GM19468 (cell line): ENCODE data around the gene KATNBL1.
"Not testable (repeated sequence)": the region's sequence is repeated elsewhere in the genome, so short reads cannot be mapped to it uniquely, and the experiment has no call there.

Source experiments
- ATAC-seq: cut with Tn5 transposase; IDR thresholded peaks from one replicate; pipeline ENCODE4 v1.9.1; 2021; ENCODE audit warnings: mild to moderate bottlenecking, moderate library complexity, moderate number of reproducible peaks; ENCODE audit not compliant: unreplicated experiment; ENCODE audit errors: extremely low read depth

The KATNBL1 gene

DNA sequence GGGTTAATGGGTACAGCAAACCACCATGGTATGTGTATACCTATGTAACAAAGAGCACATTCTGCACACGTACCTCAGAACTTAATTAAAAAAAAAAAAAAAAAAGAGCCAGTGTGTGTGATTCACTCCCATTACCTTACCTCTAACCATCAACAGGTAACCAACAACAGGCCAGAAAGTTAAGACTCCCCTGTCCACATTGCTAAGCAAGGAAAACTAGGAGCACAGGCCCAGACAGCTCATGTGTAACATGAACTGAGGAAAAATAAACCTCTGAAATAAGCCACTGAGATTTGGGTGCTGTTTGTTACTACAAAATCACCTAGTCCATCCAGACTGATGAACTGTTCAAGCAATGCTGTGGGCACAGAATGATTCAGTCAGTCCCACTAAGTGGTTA lies 6.0 kb downstream of the KATNBL1 start:
- ATAC-seq: no peak

GRCh38 chr15:34203305-34203704 lies 6.6 kb downstream of the KATNBL1 start:
- no peak for ATAC-seq

DNA sequence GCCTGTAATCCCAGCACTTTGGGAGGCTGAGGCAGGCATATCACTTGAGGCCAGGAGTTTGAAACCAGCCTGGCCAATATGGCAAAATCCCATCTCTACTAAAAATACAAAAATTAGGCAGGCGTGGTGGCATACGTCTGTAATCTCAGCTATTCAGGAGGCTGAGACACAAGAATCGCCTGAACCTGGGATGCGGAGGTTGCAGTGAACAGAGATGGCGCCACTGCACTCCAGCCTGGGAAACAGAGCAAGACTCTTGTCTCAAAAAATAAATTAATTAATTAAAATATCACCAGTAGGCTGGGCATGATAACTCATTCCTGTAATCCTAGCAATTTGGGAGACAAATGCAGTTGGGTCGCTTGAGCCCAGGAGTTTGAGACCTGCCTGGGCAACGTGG lies 16.6 kb downstream of the KATNBL1 start:
- not testable (repeated sequence) for ATAC-seq

- ATAC-seq: no peak
Measured at GRCh38 chr15:34188711-34189110, 21.2 kb downstream of the KATNBL1 start.

DNA sequence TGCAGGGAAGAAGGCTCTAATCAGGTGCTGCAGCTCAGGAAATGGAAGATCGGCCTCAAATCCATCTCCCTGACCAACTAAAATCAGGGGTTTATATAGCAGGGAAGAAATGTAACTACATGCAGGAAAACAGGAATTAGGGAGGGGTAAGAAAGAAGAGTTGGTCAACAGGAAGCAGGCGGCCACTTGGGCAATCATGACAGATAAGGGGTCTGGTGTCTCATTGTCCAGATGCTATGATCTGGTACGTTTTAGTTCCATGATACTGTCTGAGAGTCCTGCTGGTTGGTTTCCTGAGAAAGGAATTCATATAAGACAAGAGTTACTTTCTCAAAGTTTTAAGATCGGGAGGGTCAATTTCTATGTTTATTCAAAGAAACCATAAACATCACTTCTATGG lies 24.2 kb downstream of the KATNBL1 start:
- no peak for ATAC-seq

- ATAC-seq: no peak
Measured at GRCh38 chr15:34182942-34183341, 27.0 kb downstream of the KATNBL1 start.

DNA sequence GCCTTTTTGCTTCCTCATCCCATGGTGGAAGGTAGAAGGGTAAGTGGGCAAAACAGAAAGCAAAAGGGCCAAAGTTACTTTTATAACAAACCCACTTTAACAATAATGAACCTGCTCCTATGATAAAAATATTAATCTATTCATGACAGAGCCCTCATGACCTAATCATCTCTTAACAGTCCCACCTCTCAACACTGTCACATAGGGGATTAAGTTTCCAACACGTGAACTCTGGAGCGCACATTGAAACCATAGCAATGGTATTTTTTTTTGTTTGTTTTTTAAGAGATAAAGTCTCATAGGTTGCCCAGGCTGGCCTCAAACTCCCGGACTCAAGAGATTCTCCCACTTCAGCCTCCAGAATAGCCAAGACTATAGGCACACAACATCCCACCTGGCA lies 30.7 kb downstream of the KATNBL1 start:
- no peak for ATAC-seq

GRCh38 chr15:34165987-34166573 lies 43.8 kb downstream of the KATNBL1 start:
- not testable (repeated sequence) for ATAC-seq

- no peak for ATAC-seq
Measured at GRCh38 chr15:34161329-34161963, 48.5 kb downstream of the KATNBL1 start.

DNA sequence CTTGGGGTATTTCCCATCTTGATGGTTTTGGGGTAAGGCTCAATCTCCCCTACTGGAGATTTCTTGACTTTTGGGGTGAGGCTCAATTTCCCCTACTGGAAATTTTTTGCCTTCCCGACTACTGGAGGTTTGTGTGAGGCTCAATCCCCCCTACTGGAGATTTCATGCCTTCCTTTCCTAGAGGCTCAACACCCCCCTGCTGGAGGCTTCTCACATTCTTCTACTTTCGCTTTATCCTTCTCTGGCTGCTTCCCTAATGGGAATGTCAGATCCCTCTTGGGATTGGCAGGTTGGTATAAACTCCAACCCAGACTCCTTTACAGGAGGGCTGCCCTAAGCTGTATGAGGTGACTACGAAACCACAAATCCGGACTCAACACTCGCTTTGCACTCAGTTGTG lies 49.2 kb downstream of the KATNBL1 start:
- no peak for ATAC-seq

- no peak for ATAC-seq
Measured at GRCh38 chr15:34158355-34158754, 51.5 kb downstream of the KATNBL1 start.

DNA sequence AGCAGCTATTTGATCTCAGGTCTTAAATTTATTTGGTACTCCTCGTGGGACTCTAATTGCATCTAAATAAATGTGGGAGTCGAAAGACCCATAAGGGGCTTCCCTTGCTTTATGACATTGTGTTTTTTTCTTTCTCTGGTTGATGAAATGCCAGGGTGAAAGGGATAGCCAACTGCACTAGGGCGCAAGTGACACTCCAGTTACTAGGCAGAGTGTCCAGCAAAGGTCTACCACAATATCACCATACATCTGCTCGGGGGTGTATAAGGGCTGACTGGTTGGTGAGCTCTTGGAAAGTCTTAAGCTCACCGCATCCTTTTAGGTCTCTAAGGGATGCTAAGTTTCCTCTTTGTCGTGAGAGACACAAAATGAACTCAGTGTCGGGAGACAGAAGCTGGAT lies 54.0 kb downstream of the KATNBL1 start:
- ATAC-seq: no peak

- ATAC-seq: no peak
Measured at GRCh38 chr15:34154725-34155204, 55.1 kb downstream of the KATNBL1 start.

DNA sequence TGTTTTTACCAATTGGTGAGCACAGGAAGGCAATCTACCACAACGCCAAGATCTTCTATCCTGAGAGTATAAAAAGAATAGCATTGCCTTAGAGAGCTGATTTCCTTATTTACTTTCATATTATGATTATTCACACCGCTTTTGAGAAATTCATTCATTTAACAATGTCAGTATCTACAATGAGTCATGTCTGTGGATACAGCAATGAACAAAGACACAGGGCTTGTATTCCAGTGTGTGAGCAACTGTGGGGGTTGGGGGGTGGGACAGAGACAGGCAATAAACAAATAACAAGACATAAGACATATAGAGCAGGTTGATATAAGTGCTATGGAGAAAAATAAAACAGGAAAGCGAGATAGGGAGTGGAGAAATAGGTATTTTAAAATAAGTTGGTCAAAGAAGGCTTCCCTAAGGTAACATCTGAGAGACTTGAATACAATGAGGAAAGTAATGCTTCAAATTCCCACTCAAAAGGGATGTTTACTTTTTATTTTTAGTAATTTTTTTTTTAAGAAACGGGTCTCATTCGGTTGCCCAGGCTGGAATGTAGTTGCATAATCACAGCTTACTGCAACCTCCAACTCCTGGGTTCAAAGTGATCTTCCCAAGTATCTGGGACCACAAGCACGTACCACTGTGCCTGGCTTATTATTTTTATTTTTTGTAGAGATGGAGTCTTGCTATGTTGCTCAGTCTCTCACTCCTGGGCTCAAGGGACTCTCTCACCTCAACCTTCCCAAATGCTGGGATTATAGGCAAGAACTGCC lies 62.3 kb downstream of the KATNBL1 start:
- ATAC-seq: no peak

DNA sequence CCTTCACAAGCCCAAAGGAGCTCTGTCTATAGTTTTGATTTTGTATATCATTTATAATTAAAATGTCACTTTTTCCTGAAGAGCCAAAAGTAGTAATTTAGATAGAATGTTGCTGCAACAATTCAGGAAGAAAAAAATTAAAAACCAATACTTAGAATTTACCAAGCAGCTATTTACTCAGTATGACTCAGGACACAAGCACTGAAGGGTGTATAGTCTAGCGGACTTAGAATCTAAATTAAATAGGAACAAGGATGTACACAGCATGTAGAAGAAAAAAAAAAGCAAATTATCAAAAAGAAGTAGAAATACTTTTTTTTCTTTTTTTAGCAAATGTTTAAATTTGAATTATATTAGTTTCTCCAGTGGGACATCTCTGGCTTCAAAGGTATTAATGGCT lies 76.4 kb downstream of the KATNBL1 start:
- ATAC-seq: no peak

DNA sequence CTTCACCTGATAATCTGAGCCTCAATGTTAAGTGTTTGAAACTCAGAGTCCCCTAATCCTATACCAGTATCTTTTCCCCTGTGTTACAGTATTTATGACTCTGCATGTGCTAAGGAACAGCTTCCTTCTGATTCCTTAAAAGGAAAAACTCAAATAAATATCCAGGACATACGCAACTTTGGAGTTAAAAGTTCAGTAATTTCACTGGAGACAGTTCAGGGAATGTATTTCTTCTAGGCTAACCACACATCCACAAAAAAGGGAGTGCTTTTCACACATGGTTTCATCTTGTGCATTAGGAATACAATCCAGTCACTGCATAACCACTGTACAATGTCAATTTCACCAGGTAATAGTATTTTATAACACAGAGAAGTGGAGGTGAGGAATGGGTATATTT lies 77.0 kb downstream of the KATNBL1 start:
- ATAC-seq: no peak

- ATAC-seq: no peak
Measured at GRCh38 chr15:34128898-34129297, 81.0 kb downstream of the KATNBL1 start.

DNA sequence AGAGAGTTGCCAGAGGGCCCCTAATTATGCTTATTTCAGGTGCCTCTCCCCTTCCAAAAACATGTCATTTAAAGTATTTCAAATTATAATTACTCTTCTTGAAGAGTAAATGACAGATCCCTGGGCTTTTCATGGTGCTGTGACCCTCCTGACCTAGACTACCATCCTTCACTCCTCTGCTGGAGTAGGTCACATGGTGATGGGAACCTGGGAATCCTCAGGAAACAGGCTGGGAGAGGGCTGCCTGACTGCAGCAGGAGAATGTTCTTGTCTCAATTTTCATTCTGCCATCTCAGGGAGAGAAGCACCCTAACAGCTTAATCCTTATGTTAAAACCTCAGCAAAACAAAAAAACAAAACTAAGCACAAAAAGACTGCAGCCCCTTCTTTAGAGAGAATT lies 83.4 kb downstream of the KATNBL1 start:
- ATAC-seq: no peak

DNA sequence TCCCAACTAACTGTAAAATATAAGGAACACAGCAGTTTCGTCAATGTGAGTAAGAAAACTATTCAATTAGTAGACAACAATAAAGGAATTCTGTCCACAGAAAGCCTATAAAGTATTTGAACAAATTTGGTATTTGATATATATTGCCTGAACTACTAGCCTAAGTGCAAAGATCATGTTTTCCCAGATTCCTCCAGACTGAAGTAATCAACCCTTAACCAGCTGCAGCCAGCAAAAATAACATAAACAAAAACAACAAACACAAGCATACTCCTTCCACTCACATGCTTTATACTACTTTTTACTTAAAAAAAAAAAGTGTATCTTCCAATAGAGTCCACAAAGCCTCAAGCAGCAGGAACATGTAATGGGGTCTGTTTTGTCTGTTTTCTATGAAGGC lies 84.0 kb downstream of the KATNBL1 start:
- ATAC-seq: no peak

- ATAC-seq: no peak
Measured at GRCh38 chr15:34124651-34125050, 85.2 kb downstream of the KATNBL1 start.

- ATAC-seq: no peak
Measured at GRCh38 chr15:34122771-34123183, 87.1 kb downstream of the KATNBL1 start.
